ENCODE results near the gene ZNF862. TPM values are rescaled to one million over a fixed set of nuclear protein-coding genes. Genes with fewer than 3 reads are reported as not detected.
A peak's percentile ranks its signal among the peaks of the same experiment; 100 is the strongest.

The ZNF862 gene
- total RNA-seq, 2 donors from 2014 or later, result 18.9 to 23.0 TPM

GRCh38 chr7:149864023-149864422 lies 25.8 kb downstream of the ZNF862 start:
- DNase-seq (ENCODE audit: low spot score in 2 of 2) (no peak), ATAC-seq (no peak)
- Mint-ChIP-seq H3K27ac (peak overlapping the region in 1 of 2 donors; percentile 92), H3K36me3 (peaks cover 7 to 10% of the 10 kb centered on the region in 2 donors), H3K9me3 (no peaks in the 10 kb centered on the region)

GRCh38 chr7:149864751-149865150 lies 26.6 kb downstream of the ZNF862 start:
- no peak for ATAC-seq
- Mint-ChIP-seq H3K27ac (peak overlapping the region in 1 of 2 donors; percentile 92), H3K36me3 (peaks cover 8 to 10% of the 10 kb centered on the region in 2 donors), H3K9me3 (no peaks in the 10 kb centered on the region)
- DNase-seq (ENCODE audit: low spot score in 2 of 2), result no peak

DNA sequence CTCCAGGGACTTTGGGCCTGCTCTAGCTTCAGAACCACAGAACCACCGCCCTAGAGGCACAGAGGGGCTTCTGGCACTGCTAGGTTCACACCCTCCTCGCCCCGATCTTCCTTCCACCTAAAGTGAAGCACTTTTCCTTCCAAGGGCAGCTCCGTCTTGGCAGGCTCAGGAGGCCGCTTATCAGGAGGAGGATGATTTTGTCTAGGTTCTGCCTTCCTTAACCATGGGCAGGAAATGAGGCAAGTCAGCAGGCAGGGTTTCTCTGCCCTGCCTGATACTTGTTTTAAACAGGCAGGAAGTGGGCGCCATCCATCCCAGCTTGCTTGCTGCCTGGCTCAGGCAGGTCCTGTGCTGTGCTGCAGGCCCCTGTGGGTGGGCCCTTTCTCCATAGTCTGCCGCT lies 27.3 kb downstream of the ZNF862 start:
- DNase-seq (ENCODE audit: low spot score in 2 of 2), result peak in 1 of 2 donors; percentile 67
- ATAC-seq, result peak; percentile 48 to 76
- Mint-ChIP-seq H3K36me3 (peaks cover 8 to 10% of the 10 kb centered on the region in 2 donors), H3K27ac (peak overlapping the region; percentile 81 to 92), H3K9me3 (no peaks in the 10 kb centered on the region)

GRCh38 chr7:149866139-149866778 lies 28.1 kb downstream of the ZNF862 start:
- H3K36me3 Mint-ChIP-seq, result peaks cover 8 to 10% of the 10 kb centered on the region in 2 donors
- peak overlapping the region; percentile 81 to 92 for H3K27ac Mint-ChIP-seq
- no peak for ATAC-seq
- H3K9me3 Mint-ChIP-seq, result no peaks in the 10 kb centered on the region
- DNase-seq (ENCODE audit: low spot score in 2 of 2), result peak in 1 of 2 donors; percentile 53

DNA sequence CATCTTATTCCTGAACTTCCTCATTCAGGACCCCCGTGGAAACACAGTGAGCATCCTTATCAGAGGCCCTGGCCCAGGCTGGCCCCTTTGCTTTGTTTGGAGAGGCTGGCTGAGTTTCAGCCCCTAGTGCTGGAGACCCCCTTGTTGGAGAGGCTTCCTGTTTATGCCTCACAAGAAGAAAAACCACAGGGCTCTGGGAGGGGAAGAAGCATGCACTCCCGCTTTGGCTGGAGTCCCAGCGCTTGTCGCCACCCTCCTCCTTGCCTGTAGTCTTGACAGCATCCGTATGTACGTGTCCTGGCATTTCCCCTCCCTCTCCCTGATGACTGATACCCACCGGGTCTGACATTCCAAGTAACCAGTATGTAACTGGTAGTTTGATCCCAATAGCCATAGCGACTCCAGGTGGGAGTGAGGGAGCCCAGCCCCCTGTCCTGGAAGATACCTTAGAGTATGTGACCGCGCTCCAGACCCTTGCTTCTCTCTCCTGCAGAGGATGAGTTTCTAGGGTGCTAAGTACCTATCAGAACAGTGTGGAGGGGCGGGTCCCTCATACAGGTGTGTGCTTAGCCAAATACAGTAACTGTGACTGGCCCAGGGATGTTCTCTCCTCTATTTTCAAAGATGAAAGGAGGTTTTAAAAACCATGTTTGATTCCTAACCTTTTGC lies 28.7 kb downstream of the ZNF862 start:
- H3K36me3 Mint-ChIP-seq, result peaks cover 8 to 10% of the 10 kb centered on the region in 2 donors
- no peaks in the 10 kb centered on the region for H3K9me3 Mint-ChIP-seq
- no peak for DNase-seq (ENCODE audit: low spot score in 2 of 2)
- H3K27ac Mint-ChIP-seq, result peak overlapping the region; percentile 55 to 92
- no peak for ATAC-seq

DNA sequence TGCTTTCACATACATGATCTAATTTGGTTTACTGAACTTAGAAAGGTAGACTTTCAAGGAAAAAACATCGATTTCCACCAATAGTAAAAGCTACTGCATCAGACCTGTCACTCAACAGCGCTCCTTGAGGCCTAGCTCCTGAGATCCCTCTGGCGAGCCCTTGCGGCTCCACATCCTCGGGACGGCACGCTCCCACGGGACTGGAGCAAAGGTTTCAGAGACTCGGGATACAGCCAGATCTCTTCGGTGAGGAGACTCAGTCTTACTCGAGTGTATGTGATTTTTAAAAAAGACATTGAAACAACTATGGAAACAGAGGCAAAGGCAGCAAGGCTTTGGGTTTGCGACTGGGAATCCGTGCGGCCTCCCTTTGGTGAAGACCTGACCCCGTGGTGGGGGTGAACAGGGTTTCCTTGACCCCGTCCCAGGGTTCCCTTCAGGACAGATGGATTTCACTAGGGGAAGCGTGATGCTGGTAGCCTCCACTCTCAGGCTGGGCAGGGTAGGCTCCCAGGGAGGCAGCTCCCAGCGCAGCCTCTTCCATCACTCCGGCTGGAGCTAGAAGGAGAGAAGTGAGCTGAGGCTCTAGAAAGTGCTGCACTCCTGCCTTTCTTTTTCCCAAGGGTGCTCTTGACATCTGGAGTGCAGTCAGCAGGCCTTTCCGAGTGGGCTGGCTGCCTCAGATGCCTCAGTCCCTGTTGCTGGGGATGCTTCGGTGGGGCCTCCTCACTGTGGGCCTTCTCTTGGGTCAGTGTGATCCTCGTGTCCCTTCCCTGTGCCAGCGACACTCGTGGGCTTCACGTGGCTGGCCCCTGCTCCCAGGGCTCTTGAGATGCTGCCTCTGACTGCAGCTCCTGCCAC lies 29.8 kb downstream of the ZNF862 start:
- Mint-ChIP-seq H3K9me3 (no peaks in the 10 kb centered on the region), H3K36me3 (peaks cover 2 to 17% of the 10 kb centered on the region in 2 donors), H3K27ac (peak overlapping the region in 1 of 2 donors; percentile 92)
- DNase-seq (ENCODE audit: low spot score in 2 of 2) (no peak), ATAC-seq (no peak)

DNA sequence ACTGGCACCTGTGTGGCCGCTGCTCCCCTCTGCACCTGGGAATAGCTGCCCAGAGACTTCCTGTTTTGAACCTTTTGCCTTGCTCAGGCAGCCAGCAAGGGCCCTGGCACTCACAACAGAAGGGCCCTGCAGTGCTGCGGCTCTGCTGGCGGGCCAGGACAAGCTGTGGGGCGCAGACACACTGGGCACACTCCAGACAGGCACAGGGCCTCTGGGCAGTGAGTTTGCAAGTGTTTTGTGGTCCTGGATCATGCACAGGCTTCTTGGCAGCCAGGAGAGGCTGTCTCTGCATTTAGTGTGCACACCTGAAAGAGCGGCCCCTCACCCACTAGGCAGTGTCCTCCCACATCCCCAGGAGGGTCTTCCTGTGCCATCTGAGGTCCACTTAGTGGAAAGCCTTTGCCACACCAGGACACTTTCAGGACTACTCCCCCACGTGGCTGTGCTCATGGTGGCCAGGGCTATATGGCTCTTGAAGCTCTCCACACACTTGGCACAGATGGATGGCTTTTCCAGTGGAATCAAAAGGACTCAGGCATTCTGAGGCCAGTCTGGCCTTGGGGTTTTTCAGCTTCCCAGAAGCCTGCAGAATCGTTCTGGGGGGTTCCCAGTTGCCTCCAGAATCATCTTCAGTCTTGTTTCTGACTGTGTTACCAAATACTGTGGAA lies 30.6 kb downstream of the ZNF862 start:
- peaks cover 0 to 18% of the 10 kb centered on the region in 2 donors for H3K36me3 Mint-ChIP-seq
- no peaks in the 10 kb centered on the region for H3K9me3 Mint-ChIP-seq
- peak overlapping the region in 1 of 2 donors; percentile 92 for H3K27ac Mint-ChIP-seq
- no peak for ATAC-seq
- no peak for DNase-seq (ENCODE audit: low spot score in 2 of 2)

DNA sequence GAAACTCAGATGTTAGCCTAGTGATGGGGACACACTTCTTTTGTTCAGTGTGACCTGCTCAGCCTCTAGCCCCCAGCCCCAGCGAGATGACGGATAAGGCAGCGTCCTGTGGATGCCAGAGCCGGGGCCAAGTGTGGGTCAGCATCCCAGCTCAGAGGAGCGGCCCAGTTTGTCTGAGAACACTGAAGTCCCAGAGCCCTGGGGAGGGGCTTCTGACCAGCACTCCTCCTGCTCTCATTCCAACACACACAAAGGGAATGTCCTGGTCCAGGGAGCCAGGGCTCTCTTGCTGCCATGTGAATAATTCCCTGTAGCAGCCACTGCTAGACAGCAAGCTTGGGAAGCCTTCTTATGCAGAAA lies 31.1 kb downstream of the ZNF862 start:
- DNase-seq (ENCODE audit: low spot score in 2 of 2), result no peak
- H3K36me3 Mint-ChIP-seq, result peaks cover 0 to 18% of the 10 kb centered on the region in 2 donors
- no peaks in the 10 kb centered on the region for H3K9me3 Mint-ChIP-seq
- no peak for ATAC-seq
- H3K27ac Mint-ChIP-seq, result peak overlapping the region; percentile 88 to 92

- H3K36me3 Mint-ChIP-seq, result peaks cover 0 to 19% of the 10 kb centered on the region in 2 donors
- no peaks in the 10 kb centered on the region for H3K9me3 Mint-ChIP-seq
- DNase-seq (ENCODE audit: low spot score in 2 of 2) (no peak), ATAC-seq (peak; percentile 13 to 47)
- peak overlapping the region; percentile 88 to 92 for H3K27ac Mint-ChIP-seq
Measured at GRCh38 chr7:149869867-149870266, 31.7 kb downstream of the ZNF862 start.

GRCh38 chr7:149870274-149870673 lies 32.1 kb downstream of the ZNF862 start:
- H3K36me3 Mint-ChIP-seq, result peaks cover 0 to 22% of the 10 kb centered on the region in 2 donors
- DNase-seq (ENCODE audit: low spot score in 2 of 2) (peak in 1 of 2 donors; percentile 55), ATAC-seq (peak in 1 of 2 donors; percentile 6)
- H3K27ac Mint-ChIP-seq, result peak overlapping the region; percentile 60 to 92
- H3K9me3 Mint-ChIP-seq, result no peaks in the 10 kb centered on the region

- no peak for ATAC-seq
- no peaks in the 10 kb centered on the region for H3K9me3 Mint-ChIP-seq
Measured at GRCh38 chr7:149870701-149871483, 32.7 kb downstream of the ZNF862 start.

GRCh38 chr7:149871576-149871975 lies 33.4 kb downstream of the ZNF862 start:
- H3K27ac Mint-ChIP-seq, result peak overlapping the region; percentile 65 to 91
- peak in 1 of 2 donors; percentile 38 for ATAC-seq
- H3K36me3 Mint-ChIP-seq, result peaks cover 0 to 28% of the 10 kb centered on the region in 2 donors
- DNase-seq (ENCODE audit: low spot score in 2 of 2), result peak in 1 of 2 donors; percentile 15
- no peaks in the 10 kb centered on the region for H3K9me3 Mint-ChIP-seq

More at GRCh38 chr7:149870701-149871483, 32.7 kb downstream of the ZNF862 start:
- Mint-ChIP-seq H3K36me3 (peaks cover 0 to 27% of the 10 kb centered on the region in 2 donors), H3K27ac (peak overlapping the region; percentile 9 to 91)
- DNase-seq (ENCODE audit: low spot score in 2 of 2), result no peak

DNA sequence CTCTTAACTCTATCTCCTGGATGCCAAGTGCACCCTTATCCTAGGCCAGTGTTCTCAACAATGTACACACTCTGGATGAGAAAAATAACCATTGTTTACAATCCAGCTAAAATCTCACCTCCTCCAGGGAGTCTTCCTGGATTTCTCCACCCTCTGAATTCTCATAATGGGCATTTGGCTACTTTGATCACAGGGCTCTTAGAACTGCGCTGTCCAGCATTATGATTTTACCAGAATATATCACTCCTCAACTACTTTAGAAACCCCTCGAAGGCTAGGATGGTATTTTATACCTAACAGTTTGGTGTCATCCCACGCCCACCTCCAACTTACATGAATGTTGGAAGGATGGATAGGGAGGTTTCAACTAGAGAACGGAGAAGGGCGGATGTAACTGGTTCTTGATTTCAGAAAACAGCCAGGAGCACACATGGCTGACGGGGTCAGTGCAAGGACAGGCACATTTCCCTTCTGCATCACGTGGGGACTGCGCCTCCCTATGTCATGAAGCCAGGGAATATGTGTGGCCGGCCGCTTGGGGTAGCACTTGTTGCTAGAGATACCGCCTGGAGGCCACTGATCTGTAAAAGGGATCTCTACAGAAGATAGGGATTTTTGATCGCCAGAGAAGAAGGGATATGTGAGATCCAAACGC lies 34.4 kb downstream of the ZNF862 start:
- DNase-seq (ENCODE audit: low spot score in 2 of 2), result peak in 1 of 2 donors; percentile 68

GRCh38 chr7:149873074-149873969 lies 35.1 kb downstream of the ZNF862 start, which contains the start of gene ATP6V0E2:
Gene ATP6V0E2 (plus strand): TSS chr7:149873969. CDS start chr7:149874066, 97 bp downstream.
- H3K27ac Mint-ChIP-seq, result peak within 1 kb of the TSS; percentile 91 to 94

More for the DNA sequence above, 34.4 kb downstream of the ZNF862 start:
- Mint-ChIP-seq H3K9me3 (no peaks in the 10 kb centered on the region), H3K27ac (peak overlapping the region; percentile 91 to 94), H3K36me3 (peaks cover under 1 to 28% of the 10 kb centered on the region in 2 donors)
- ATAC-seq, result peak in 1 of 2 donors; percentile 42

More at GRCh38 chr7:149873074-149873969, 35.1 kb downstream of the ZNF862 start, which contains the start of gene ATP6V0E2:
- ATAC-seq (peak; percentile 86 to 87), DNase-seq (ENCODE audit: low spot score in 2 of 2) (peak; percentile 90 to 97)
- Mint-ChIP-seq H3K9me3 (no peaks in the 10 kb centered on the region), H3K36me3 (peaks cover 6 to 28% of the 10 kb centered on the region in 2 donors)
